Placental epithelial cell (primary cell): ENCODE results near the gene BRSK1. TPM values are rescaled to one million over a fixed set of nuclear protein-coding genes. Genes with fewer than 3 reads are reported as not detected.

ENCODE experiments used
- small RNA-seq: library from RNA; depleted of rRNA; stranded (forward); fragments of <200 nt; gene quantifications from one replicate; pipeline ENCODE3, GENCODE V24; 2012
- total RNA-seq: library from RNA; depleted of rRNA; stranded (reverse); fragments of >200 nt; gene quantifications from 2 replicates; pipeline ENCODE4 v1.2.3, GENCODE V29; 2012

The BRSK1 gene
- total RNA-seq = 0.79 and 2.2 TPM in 2 replicates

DNA sequence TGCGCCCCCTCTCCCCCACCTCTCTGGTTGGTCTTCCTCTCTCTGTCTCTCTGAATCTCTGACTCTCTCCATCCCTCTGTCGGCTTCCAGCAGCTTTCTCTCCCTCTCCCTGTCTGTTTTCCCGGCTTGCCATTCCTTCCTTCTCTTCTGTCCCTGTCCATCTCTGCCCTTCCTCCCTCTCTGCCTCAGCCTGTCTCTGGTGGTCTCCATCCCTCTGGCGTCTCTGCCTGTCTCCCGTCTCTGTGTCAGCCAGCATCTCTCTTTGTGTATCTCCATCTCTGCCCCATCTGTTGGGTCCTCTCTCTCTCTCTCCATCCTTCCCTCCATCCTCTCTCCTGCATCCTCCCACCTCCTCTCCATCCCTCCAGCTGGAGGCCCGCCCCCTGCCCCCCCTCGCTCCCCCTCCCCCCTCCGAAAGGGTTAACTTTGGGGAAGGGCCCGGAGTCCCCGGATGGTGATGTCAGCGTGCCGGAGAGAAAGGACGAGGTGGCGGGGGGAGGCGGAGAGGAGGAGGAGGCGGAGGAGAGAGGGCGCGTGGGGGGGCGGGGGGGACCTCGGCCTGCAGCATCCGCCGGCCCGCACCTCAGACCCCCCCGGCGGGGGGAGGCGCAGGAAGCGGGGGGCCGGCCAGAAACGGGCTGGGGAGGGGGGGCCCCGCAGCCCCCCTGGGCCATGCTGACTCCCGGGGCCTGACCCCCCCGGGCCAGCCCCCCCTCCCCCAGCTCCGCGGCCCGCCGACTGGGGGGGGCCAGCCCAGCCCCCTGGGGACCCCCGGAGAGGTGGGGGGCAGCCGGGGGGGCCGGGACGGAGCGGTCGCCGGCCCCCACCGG is at the start of gene BRSK1:
TSS of gene BRSK1 (plus strand) at position 450 of the 830 bp plus-strand sequence. CDS start 446 bp downstream, outside the sequence.

DNA sequence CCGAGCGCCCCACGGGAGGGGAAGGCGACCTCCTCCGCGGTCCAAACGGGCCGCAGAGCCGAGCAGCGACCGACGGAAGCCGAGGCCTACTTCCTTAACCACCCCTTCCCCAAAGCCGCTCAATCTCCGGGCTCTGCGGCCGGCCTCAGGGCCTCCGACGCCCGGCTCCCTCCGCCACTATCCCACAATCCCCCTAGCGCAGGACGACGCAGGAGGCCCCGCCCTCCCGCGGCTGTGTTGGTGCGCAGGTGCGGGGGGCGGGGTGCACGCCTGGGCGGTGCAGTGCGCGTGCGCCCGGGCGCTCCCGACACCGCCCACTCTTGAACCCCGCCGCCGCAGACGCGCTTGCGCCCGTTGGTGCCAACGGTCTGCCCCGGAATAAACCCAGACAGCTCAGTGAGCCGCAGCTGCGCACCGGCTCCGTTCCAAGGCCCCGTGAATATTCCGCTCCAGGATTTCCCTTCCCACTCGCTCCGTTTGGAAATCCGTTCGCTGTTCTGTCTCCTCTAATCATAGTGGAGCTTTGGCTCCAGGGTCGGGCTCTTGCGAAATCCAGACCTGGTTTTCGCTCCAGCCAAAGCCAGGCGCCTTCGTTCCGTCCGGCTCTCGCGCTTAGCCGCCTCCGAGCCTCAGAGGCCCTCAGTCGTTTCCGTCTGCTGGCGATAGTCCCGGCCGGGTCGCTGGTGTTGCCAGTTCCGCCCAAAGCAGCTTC is 24.8 kb upstream of the BRSK1 start, which contains the start of gene PPP6R1:
TSS of gene PPP6R1 (minus strand) at position 190 of the 712 bp plus-strand sequence. CDS start 11,914 bp downstream, outside the sequence.

DNA sequence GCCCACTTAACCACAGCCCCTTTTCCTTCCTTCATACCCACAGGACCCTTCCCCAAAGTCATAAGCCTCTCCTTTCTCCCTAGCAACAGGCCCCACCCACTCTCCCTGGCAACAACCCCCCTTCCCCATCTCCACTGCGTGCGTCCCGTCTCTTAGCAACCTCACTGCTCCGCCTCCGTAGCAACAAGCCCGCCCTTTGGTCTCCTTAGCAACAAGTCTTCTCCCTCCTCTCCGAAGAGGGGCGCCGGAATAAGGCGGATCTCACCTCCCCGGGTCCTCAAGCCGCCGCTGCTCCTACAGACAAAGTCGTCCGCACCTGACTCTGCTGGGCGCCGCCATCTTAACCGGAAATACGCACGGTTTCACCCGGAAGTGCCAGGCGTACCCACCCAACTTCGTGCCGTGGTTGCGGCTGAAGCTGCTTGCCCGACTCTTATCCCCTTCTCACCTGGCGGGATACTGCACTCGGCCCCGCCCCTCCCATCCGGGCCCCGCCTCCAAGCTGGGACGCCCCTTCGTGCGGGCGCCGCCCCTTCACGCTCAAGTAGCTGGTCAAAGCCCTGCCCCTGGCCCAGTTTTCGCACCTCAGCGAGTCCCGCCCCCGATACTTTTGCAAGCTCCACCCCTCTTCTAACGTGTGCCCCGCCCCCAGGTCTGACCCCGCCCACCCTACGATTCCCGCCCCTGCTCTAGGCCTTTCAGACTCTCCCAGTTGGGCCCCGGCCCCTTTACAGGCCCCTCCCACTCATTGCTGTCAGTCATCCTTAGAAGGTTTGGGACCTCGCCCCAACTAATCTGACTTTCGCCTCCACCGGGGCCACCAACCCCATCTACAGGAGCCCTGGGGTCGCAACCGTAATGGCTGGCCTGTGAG is 3.8 kb upstream of the BRSK1 start, which contains the start of gene HSPBP1:
TSS of gene HSPBP1 (minus strand) at position 341 of the 874 bp plus-strand sequence. CDS start 502 bp downstream, outside the sequence.

DNA sequence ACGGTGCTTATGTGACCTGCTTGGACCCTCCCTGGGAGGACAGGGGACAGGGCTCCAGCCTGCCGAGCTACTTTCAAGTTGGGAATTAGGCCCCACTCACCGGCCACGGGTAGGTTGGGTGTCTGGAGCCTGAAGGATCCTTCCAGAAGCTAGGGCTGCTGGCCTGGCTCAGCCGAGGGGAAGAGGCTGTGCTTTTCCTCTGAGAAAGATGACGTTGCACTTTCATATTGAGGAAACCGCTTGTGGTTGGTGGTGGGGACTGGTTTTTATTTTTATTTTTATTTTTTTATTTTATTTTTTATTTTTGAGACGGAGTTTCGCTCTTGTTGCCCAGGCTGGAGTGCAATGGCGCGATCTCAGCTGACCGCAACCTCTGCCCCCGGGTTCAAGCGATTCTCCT is 41.4 kb downstream of the BRSK1 start, which contains the start of gene TMEM150B:
TSS of gene TMEM150B (minus strand) at position 170 of the 400 bp plus-strand sequence. CDS start 4,305 bp downstream, outside the sequence.

DNA sequence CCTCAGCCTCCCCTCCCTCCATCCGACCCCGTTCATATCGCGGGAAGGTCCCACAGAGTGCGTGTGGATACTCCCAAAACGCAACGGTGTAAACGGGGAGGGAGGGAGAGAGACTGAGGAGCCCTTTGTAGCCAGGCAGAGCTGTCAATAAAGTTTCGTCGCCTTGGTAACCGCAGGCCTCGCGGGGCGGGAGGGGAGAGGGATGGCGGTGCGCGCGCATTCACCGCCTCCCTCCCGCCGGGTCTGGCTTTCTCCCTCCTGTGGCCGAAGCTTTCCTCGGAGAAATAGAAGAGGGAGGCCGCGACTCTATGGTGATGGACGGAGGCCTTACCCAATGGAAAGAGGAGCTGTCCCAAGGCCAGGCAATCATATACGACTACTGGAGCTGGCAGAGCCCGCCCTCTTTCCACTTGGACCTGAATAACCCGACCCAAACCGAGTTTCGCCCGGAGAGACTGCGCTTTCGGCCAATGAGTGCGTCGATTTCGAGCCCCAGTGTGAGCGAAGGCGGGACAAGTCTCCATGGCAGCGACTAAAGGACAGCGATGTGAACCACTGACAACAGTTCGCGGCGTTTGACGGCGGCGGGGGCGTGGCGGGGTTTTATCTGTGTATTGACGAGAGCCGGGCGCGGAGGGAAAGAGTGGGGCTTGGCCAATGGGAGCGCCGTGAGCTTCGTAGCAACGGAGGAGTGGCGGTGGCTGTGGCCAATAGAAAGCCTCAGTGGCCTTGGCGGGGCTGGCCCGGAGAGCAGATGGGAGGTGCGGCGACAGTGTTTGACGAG is 55.5 kb downstream of the BRSK1 start, which contains the start of gene KMT5C:
TSS of gene KMT5C (plus strand) at position 772 of the 784 bp plus-strand sequence. CDS start 2,061 bp downstream, outside the sequence.

DNA sequence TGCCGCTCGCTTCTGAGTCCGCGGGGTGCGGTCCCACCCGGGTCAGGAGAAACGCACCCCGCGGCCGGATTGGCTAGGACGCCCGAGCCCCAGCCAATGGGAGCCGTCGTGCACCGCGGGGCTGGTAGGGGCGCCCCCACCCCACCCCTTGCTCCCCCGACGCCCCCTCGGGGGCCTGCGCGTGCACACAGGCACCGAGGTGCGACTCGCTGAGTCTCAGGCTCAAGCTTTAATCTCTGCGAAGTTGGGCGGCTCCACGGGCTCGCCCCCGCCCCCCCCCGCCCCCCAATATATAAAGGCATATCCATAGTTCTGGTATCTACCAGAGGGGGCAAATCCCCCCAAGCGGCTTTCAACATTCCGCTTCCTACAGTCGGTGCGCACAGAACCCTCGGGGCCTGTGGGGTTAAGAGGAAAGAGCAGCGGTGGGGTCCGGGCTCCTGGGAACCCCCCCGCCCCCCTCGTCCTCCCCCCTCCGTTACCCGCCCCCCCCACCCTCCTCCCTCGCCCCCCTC is 71.0 kb downstream of the BRSK1 start, which contains the start of gene COX6B2:
TSS of gene COX6B2 (minus strand) at position 22 of the 515 bp plus-strand sequence. CDS start 198 bp downstream, outside the sequence.

Small RNA genes within 50 kb of the gene (small RNA-seq; reads per million reads assigned to genes)
- gene MIR6802 (not detected), gene MIR6803 (not detected)

Other genes with a start within 250 kb of the BRSK1 start
- 0.39 and 1.8 TPM in 2 replicates for gene GP6, start 245.7 kb upstream of the BRSK1 start, total RNA-seq
- gene RDH13, start 220.8 kb upstream of the BRSK1 start, total RNA-seq = 23.2 and 55.0 TPM in 2 replicates
- gene EPS8L1, start 208.1 kb upstream of the BRSK1 start, total RNA-seq = 45.9 and 64.6 TPM in 2 replicates
- 53.4 and 55.2 TPM in 2 replicates for gene PPP1R12C, start 166.4 kb upstream of the BRSK1 start, total RNA-seq
- gene TNNT1, start 134.8 kb upstream of the BRSK1 start, total RNA-seq = 28.4 and 80.9 TPM in 2 replicates
- 0.43 TPM in 1 of 2 replicates, not detected in the other for gene TNNI3, start 126.3 kb upstream of the BRSK1 start, total RNA-seq
- gene DNAAF3, start 117.4 kb upstream of the BRSK1 start, total RNA-seq = 0.76 TPM in 1 of 2 replicates, not detected in the other
- not detected in 2 replicates for gene SYT5, start 103.7 kb upstream of the BRSK1 start, total RNA-seq
- gene PTPRH, start 74.5 kb upstream of the BRSK1 start, total RNA-seq = under 0.01 and 0.22 TPM in 2 replicates
- 3.9 TPM in 2 replicates for gene TMEM86B, start 55.2 kb upstream of the BRSK1 start, total RNA-seq
- gene PPP6R1, start 25.0 kb upstream of the BRSK1 start, total RNA-seq = 32.2 and 54.1 TPM in 2 replicates
- gene HSPBP1, start 3.9 kb upstream of the BRSK1 start, total RNA-seq = 20.4 and 64.0 TPM in 2 replicates
- gene TMEM150B, start 41.3 kb downstream of the BRSK1 start, total RNA-seq = not detected in 2 replicates
- gene KMT5C, start 55.9 kb downstream of the BRSK1 start, total RNA-seq = 10.5 and 24.3 TPM in 2 replicates
- 0.11 and 0.79 TPM in 2 replicates for gene COX6B2, start 70.7 kb downstream of the BRSK1 start, total RNA-seq
- gene GARIN5B, start 79.3 kb downstream of the BRSK1 start, total RNA-seq = 0.39 TPM in 1 of 2 replicates, not detected in the other
- gene IL11, start 86.5 kb downstream of the BRSK1 start, total RNA-seq = 5.1 and 7.7 TPM in 2 replicates
- 2.0 TPM in 1 of 2 replicates, not detected in the other for gene TMEM190, start 92.8 kb downstream of the BRSK1 start, total RNA-seq
- 0.39 and 3.7 TPM in 2 replicates for gene TMEM238, start 100.3 kb downstream of the BRSK1 start, total RNA-seq
- 362 and 492 TPM in 2 replicates for gene RPL28, start 101.9 kb downstream of the BRSK1 start, total RNA-seq
- 30.2 and 81.9 TPM in 2 replicates for gene UBE2S, start 123.8 kb downstream of the BRSK1 start, total RNA-seq
- not detected in 2 replicates for gene SHISA7, start 159.3 kb downstream of the BRSK1 start, total RNA-seq
- gene ISOC2, start 177.6 kb downstream of the BRSK1 start, total RNA-seq = 63.6 and 80.4 TPM in 2 replicates
- gene C19orf85, start 180.8 kb downstream of the BRSK1 start, total RNA-seq = not detected in 2 replicates
- 2.0 and 2.8 TPM in 2 replicates for gene ZNF628, start 192.6 kb downstream of the BRSK1 start, total RNA-seq
- gene NAT14, start 201.2 kb downstream of the BRSK1 start, total RNA-seq = 7.7 and 10.6 TPM in 2 replicates
- gene SSC5D, start 204.4 kb downstream of the BRSK1 start, total RNA-seq = 0.22 and 1.2 TPM in 2 replicates